T-helper 22 cell (primary cell): ENCODE data around the gene PIK3R4.
A peak's percentile ranks its signal among the peaks of the same experiment; 100 is the strongest.

ENCODE experiments used
- DNase-seq: peaks from one replicate; pipeline ENCODE4 v3.0.0-alpha.2; 2020; ENCODE audit warnings: low read depth

Gene PIK3R4

DNA sequence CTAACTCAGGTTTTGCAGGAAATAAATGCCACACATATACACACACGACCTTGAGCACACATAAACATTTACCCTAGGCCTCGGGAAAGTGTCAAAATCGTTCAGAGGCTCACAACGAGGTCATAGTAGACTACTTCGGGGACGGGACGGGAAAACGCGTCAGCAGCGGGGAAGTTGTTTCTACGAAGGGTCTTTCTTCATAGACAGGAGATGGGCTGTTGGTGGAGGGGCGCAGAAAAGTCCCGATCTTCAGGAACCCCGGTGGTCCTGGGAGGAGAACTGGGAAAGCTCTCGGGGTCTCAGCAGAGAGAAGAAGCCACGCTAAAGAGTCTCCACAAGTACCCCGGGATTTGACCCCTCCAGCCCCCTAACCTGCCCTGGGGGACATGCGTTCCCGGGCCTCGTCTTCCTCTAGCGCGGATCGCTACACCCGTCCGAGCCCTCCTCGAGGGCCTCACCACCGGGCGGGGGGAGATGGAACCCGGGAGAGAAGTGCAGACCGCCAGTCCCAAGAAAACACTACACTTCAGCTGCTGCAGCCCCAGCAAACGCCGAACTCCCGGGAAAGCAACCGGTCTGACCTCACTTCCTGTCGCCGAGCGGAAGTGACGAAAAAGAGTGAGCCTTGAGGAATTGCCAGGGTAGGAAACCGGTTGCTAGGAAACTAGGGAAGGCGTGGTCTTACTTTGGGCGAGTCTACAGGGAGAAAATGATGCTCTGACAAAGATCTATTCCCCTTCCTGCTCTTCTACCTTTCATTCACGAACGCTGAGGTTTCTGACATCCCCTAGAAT lies at the start of gene PIK3R4:
TSS of gene PIK3R4 (minus strand) at position 584 of the 794 bp plus-strand sequence. CDS start 1,611 bp downstream, outside the sequence.
- peak; percentile 96 for DNase-seq

DNA sequence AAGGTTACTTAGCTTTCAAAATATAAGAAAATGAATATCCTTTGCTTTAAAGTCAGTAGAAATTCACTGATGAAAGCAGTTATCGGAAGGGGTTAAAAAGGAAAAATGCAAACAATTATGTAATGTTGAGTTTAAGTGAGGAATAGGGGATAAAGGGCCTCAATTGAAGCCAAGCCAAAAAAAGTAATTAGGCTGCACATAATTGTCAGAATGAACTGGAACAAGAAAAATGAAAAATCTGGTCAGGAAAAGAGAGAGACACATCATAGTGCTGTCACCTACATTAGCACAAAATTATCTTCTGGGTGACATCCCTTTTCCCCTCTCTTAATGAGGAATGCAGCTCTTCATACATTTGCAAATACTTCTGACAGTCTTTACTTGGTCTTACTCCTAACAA lies 48.8 kb upstream of the PIK3R4 start:
- no peak for DNase-seq

- no peak for DNase-seq
These were observed 45.6 kb upstream of the PIK3R4 start for GRCh38 chr3:130792246-130792645.

DNA sequence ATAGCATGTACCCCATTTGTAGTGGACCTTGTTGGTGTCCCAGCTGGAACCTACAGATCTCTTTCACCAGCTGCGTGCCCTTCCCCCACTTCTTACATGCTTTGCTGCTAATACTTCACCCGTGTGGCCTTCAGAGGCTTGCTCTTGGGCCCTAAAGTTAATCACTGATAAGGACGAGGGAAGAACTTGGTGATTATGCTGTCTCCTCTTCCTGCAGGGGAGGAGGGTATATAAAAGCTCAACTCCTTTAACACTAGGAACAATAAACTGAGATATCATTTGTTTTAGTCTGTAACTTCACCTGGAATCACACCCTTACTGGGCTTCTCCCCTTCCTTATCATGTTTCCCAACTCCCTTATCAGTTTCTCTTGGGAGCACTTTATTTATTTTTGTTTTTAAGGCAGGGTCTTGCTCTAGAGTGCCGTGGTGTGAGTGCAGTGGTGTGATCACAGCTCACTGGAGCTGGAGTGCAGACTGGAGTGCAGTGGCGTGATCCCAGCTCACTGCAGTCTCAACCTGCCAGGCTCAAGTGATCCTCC lies 43.2 kb upstream of the PIK3R4 start:
- DNase-seq: no peak

- DNase-seq: no peak
These were observed 40.9 kb upstream of the PIK3R4 start for GRCh38 chr3:130787422-130788068.

GRCh38 chr3:130786306-130786705 lies 39.7 kb upstream of the PIK3R4 start:
- no peak for DNase-seq

DNA sequence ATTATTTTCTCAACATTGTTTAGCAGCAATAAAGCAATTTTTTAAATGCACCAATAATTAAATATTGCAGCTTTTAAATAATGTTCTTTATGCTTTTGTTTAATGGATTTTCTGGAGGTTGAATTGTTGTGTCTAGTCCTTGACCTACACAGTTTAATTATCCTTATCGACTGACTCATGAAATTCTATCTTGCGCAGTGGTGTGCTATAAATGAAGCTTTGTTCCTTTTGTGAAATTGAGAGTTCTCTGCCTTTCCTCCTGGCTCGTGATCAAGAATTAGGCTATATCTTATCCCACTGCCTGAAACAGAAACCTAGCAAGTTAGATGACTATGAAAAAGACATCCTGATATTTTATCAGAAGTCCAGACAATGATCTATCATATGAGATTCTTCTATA lies 37.0 kb upstream of the PIK3R4 start:
- DNase-seq: no peak

- no peak for DNase-seq
These were observed 32.9 kb upstream of the PIK3R4 start for GRCh38 chr3:130779486-130779885.

- no peak for DNase-seq
These were observed 32.4 kb upstream of the PIK3R4 start for GRCh38 chr3:130779031-130779430.

- DNase-seq: no peak
These were observed 26.7 kb upstream of the PIK3R4 start for GRCh38 chr3:130773366-130773765.

GRCh38 chr3:130772129-130772528 lies 25.5 kb upstream of the PIK3R4 start:
- no peak for DNase-seq

DNA sequence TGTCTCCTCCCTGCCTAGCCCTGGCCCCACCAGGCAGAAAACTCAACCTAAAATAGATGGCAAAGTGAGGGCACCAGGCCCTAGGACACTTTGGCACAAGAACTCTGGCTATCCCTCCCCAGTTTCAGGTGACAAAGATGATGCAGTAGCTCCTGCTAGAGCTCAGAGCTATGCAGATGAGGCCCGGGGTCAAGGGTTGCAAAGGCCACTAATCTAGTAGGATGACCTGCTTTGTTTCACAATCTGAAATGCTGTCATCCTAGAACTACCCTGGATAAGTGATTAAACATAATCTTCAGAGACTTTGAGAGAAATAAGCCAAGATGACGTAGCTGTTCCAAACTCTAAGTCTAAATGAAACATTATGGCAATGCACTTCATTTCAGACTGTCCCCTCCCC lies 24.0 kb upstream of the PIK3R4 start:
- DNase-seq: no peak

DNA sequence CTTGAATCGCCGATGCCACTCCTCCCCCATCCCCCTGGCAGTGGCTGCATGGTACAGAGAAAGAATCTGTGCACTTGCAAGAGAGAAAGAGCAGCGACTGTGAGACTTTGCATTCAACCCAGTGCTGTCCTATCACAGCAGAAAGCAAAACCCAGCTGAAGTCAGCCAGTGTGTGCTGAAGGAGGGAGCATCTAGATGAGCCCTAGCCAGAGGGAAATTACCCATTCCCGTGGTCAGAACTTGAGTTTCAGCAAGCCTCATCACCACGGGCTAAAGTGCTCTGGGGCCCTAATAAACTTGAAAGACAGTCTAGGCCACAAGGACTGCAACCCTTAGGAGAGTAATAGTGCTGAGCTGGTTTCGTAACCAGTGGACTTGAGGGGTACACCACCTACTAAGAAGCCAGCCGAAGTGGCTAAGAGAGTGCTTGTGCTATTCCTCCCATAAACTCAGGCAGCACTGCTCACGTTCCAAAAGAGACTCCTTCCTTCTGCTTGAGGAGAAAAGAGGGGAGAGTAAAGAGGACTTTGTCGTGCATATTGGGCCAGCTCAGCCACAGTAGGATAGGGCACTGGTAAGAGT lies 15.2 kb upstream of the PIK3R4 start:
- no peak for DNase-seq

DNA sequence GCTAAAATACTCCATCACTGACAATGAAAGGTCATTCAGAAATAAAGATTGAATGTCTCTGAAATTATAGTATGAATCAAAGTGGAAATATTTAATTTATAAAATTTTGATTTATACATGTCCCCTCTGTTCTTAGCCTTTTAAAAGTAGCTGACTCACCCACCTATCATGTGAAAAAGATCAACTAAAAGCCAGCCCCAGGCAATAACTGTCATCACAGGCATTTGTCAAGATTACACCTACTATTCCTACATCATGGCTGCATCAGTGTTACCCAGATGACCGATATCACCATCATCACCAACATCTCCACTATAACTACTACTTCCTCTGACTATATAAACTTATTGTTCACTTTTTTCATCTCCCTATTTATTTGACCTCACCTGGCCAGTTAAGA lies 14.3 kb upstream of the PIK3R4 start:
- DNase-seq: no peak

GRCh38 chr3:130759692-130760338 lies 13.2 kb upstream of the PIK3R4 start:
- DNase-seq: no peak

GRCh38 chr3:130758624-130759369 lies 12.2 kb upstream of the PIK3R4 start:
- no peak for DNase-seq

DNA sequence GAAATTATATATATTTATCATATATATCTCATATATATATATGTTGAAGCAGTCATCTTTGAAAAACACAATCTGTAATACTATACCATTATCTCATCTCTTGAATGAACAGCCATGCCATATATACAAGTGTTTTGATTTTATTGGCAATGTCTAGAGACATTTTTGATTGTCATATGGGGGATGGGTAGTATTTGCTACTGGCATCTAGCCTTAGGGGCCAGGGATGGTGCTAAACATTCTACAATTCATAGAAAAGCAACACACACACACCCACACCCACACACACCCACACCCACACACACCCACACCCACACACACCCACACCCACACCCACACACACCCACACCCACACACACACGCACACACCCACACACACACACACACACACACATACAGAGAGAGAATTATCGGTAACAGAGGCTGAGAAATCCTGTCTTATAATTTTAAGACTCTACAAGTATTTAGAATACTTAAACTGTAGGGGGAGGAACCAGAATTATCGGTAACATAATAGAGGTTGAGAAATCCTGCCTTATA lies 11.1 kb upstream of the PIK3R4 start:
- no peak for DNase-seq

- DNase-seq: no peak
These were observed 9.0 kb upstream of the PIK3R4 start for GRCh38 chr3:130755666-130756065.

DNA sequence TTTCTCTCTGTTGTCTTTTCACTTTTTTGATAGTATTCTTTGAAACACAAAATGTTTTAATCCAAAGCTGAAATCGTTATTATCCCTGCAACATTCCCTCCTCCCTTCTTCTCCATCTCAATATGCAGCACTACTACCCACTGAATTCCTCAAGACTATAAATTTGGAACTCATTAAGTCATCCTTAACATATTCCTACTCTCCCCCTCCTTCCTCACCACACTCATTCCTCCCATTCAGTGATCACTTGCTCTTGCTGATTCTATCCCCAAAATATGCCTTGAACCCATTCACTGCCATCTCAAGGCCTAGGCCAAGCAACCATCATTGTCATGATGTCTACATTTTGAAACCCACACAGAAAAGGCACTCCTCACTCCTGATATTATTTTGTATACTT lies 2.4 kb upstream of the PIK3R4 start:
- no peak for DNase-seq

- no peak for DNase-seq
These were observed 1.8 kb upstream of the PIK3R4 start for GRCh38 chr3:130748467-130748861.

DNA sequence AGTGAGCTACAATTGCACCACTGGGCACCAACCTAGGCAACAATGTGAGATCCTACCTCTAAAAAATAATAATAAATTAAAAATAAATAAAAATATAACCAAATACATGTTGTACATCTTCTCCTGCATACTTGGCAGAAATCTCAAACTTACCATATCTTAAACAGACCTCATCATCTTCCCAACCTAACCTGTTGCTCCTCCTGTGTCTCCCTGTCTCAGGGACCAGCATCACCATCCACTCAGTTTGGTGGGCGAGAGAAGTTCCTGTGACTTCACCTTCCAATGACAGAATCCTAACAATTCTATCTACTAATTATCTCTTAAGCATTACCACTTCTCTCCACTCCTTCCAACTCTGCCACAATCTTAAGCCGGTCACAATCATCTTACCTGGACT lies 3.3 kb downstream of the PIK3R4 start:
- no peak for DNase-seq
